Lung microvascular endothelial cell (primary cell): ENCODE measurements around the gene SEPTIN12. TPM values are rescaled to one million over a fixed set of nuclear protein-coding genes. Genes with fewer than 3 reads are reported as not detected.
"Not testable (repeated sequence)": the region's sequence is repeated elsewhere in the genome, so short reads cannot be mapped to it uniquely, and the experiment has no call there.

Experiments
- DNase-seq, 2 donors: peaks; one replicate each; pipeline versions ENCODE4 v3.0.0 to v3.0.0-alpha.2; 2010; ENCODE audit warnings: low read depth in 2 of 2
- total RNA-seq: library from RNA; depleted of rRNA; stranded (reverse); fragments of >200 nt; gene quantifications from 2 replicates; pipeline ENCODE4 v1.2.1, GENCODE V29; 2014

SEPTIN12 gene
- total RNA-seq, 1 donor from 2014 or later: not detected

- no peak for DNase-seq
Observed at GRCh38 chr16:4785758-4786433, 2.2 kb downstream of the SEPTIN12 start.

GRCh38 chr16:4784444-4784987, 3.6 kb downstream of the SEPTIN12 start:
- DNase-seq: not testable (repeated sequence)

DNA sequence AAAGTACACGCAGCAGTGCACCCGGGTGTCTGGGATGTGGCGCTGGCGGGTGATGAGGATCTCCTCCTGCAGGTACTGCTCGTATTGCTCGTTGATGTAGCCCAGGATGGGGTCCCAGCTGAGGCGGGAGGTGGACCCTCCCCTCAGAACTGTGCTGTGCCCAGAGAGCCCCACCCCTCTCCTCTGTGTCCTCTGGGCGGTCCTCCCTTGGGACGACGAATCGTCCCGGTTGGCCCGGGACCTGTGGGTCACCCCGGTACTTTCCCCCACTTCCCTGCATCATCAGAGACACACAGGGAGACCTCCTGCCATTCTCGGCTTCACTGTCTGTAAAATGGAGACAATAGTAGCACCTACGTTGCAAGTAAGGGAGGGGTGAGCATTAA, 4.2 kb downstream of the SEPTIN12 start:
- DNase-seq: no peak

GRCh38 chr16:4783251-4783950, 4.7 kb downstream of the SEPTIN12 start:
- DNase-seq: no peak

DNA sequence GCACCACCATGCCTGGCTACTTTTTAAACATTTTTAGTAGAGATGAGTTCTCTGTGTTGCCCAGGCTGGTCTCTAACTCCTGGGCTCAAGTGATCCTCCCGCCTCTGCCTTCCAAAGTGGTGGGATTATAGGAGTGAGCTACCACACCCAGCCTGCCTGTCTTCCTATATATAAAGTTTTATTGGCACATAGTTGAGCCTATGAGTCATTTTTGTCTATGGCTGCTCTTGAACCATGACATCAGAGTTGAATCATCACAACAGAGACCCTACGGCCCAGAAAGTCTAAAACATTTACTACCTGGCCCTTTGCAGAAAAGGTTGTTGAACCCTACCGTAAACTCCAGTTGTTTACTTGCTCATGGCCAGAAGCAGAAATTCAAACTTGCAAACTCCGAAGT, 7.9 kb downstream of the SEPTIN12 start:
- no peak for DNase-seq

GRCh38 chr16:4778050-4778392, 10.1 kb downstream of the SEPTIN12 start:
- DNase-seq: no peak

DNA sequence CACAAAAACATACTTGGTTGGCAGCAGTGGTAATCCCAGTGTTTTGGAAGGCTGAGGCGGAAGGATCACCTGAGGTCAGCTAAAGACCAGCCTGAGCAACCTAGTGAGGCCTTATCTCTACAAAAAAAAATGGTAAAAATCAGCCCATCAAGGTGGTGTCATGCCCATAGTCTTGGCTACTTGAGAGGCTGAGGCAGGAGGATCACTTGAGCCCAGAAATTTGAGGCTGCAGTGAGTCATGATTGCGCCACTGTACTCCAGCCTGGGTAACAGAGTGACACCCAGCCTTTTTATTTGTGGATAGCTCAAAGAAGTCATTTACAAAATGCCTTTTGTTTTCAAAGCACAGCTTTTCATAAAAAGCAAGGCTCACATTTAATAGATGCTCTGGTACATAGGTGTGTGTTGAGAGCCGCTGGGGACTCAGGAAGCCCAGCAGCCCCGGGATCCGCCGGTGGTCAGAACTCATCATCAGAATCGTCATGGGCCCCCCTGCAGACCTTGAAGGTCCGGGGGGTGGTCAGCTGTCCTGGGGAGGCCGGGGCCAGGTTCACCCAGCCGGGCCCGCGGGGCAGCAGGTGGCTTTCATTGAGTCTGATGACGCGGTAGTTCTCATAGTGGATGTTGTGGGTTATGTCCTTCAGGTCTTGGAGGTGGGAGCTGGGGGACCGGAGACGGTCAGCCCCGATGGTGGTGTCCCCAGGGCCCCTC, 10.7 kb downstream of the SEPTIN12 start:
- DNase-seq: no peak

GRCh38 chr16:4776141-4776705, 11.9 kb downstream of the SEPTIN12 start:
- no peak for DNase-seq

GRCh38 chr16:4775005-4775404, 13.1 kb downstream of the SEPTIN12 start:
- DNase-seq: no peak

- no peak for DNase-seq
Observed at GRCh38 chr16:4772351-4772750, 15.8 kb downstream of the SEPTIN12 start.

DNA sequence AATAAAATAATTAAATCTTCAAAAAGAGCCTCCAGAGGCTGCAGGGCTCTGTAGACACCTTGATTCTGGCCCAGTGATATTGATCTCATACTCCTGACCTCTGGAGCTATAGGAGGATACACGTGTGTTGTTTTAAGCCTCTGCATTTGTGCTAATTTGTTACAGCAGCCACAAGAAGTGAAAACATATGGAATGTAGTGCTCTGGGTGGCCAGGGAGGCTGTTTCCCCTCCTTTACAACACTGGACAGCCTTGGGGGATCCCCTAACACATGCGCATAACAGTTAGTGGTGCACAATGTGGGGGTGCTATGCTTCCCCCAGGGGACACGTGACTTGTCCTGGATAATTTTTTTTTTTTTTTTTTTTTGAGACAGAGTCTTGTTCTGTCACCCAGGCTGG, 16.5 kb downstream of the SEPTIN12 start:
- no peak for DNase-seq

DNA sequence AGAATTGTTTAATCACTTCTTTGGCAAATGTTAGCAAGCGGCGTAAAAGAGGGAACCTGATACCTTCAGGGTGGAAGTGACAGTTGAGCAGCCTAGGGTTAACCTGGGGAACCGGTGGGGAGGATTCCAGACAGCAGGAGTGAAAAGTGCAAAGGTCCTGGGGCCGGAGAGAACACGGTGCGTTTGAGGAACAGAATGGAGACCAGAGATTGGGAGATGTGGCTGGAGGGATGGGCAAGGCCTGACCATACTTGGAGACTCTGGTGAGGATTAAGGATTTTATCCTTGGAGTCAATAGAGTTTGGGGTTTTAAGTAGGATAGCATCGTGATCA, 18.9 kb downstream of the SEPTIN12 start:
- no peak for DNase-seq

DNA sequence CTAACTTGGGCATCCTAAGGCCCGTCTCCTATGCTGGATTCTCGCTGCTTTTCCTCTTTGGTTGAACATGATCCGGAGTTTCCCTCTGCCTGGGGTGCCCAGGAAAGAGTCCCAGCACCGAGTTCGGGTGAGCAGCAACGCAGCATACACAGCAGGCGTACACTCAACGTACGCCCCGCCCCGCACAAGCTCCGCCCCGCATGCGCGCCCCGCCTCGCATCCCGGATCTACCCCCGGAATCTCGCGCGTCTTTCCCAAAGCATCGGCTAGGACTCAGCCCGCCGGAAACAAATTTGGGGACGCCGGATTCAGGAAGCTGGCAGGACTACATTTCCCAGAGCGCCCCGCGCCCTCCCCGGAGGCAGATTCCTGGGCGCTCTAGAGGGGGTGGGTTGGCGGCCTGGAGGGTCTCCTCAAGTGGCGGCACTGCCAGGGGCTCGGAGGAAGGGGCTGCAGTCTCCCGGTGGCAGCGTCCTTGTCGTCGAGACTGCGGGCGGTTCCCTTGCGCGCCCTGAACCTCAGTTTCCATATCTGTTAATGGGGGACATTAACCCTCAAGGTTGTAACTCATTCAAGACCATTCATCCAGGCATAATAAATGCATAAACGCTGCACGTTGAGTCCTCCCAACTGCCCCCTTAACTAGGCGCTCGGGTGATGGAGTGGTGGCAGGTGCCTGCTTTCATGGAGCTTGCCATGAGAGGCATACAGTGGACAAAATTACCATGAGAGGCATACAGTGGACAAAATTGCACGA, 19.4 kb downstream of the SEPTIN12 start:
- peak; percentile 94 to 95 for DNase-seq

DNA sequence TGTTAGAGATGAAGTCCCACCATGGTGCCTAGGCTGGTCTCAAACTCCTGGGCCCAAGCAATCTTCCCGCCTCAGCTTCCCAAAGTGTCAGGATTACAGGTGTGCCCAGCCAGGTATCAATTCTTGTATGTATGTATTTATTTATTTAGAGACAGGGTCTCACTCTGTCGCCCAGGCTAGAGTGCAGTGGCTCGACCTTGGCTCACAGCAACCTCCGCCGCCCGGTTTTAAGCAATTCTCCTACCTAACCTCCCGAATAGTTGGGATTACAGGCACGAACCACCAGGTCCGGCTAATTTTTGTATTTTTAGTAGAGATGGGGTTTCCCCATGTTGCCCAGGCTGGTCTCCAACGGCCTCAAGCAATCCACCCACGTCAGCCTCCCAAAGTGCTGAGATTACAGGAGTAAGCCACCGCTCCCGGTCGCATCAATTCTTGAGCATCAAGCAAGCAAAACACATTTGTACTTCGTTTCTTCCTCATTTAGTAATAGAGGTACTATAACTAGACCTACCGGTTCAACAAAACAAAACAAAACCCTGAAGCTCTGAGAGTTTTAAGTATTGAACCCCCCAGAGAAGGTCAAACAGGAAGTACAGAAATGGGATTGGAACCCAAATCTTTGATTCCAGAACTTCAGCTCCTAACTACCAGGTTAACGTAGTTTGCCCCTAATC, 20.1 kb downstream of the SEPTIN12 start:
- peak; percentile 14 to 23 for DNase-seq

DNA sequence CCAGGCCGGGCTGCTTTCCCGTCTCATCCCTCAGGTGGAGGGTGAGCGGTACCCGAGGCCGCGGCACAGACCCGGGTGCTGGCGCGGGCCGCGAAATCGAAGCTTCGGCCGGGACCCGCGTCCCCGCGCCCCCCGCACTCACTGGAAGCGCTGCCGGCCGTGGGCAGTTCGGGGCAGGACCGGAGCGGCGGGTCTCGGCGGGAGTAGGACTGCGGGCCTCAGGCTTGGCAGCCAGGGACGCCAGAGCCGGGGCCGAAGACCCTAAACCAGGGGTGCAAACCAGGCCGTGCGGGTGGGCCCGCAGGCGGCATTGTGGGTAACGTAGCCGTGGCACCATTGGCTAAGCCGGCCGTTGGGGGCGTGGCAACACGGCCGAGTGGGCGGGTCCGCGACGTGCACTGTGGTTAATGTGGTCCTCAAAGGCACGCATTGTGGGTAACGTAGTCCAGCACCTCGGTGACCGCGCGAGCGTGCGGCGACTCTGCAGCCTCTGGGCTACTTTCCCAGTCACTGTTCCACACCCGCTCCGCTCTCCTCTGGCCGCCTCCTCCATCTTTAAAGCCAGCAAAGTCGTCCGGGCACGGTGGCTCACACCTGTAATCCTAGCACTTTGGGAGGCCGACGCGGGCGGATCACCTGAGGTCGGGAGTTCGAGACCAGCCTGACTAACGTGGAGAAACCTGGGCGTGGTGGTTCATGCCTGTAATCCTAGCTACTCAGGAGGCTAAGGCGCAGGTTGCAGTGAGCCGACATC, 21.1 kb downstream of the SEPTIN12 start, which contains the start of gene ZNF500:
TSS of gene ZNF500 (minus strand) at position 288 of the 754 bp plus-strand sequence. CDS start 1,184 bp downstream, outside the sequence.
- peak; percentile 96 to 98 for DNase-seq

DNA sequence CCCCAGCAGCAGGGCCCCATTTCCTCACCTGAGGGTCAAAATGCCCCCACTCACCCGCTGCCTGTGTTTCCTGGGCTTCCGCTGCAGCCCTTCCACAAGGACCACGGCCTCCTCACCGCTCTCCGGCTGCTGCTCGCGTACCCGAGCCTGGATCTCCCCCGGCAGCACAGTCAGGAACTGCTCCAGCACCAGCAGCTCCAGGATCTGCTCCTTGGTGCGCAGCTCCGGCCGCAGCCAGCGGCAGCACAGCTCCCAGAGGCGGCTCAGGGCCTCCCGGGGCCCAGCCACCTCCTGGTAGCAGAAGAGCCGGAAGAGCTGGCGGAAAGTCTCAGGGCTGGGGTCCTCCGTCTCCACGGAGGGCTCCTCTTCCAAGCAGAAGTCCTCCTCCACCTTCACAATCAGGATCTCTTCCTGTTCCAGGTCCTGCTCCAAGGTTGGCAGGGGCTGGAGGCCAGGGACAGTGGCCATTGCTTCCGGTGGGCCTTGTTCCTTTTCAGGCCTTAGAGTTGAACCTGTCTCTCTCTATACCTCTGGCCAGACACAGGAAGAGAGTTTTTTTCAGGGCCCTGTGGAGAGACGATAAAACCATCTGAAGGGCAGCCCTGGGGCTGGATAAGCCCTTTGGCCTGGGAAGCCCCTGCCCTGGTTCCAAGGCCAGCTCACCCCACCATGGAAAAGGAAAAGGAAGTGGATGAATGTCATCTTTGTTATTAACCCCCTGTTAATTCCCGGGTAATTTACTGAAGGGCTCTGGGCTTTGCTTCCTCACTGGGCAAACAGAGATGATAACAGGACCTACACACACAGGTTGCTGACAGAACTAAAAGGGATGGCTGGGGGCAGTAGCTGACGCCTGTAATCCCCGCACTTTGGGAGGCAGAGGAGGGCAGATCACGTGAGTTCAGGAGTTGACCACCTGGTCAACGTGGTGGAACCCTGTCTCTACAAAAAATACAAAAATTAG, 22.4 kb downstream of the SEPTIN12 start:
- DNase-seq: peak in 1 of 2 donors; percentile 36

GRCh38 chr16:4763791-4764190, 24.4 kb downstream of the SEPTIN12 start:
- no peak for DNase-seq

GRCh38 chr16:4762205-4762604, 25.9 kb downstream of the SEPTIN12 start:
- DNase-seq: no peak
